ENCODE measurements around the gene PCDHB2. TPM values are rescaled to one million over a fixed set of nuclear protein-coding genes. Genes with fewer than 3 reads are reported as not detected.
"Not testable (repeated sequence)": the region's sequence is repeated elsewhere in the genome, so short reads cannot be mapped to it uniquely, and the experiment has no call there.

The PCDHB2 gene
- polyA plus RNA-seq, 1 experiment: 0.99 TPM

DNA sequence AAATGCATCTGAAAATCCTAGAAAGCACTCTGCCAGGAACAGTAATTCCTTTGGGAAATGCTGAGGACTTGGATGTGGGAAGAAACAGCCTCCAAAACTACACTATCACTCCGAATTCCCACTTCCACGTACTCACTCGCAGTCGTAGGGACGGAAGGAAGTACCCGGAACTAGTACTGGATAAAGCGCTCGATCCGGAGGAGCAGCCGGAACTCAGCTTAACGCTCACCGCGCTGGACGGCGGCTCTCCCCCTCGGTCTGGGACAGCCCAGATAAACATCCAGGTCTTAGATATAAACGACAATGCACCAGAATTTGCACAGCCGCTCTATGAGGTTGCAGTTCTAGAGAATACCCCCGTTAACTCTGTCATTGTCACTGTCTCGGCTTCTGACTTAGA, 6.6 kb downstream of the PCDHB2 start:
- TF ChIP-seq CTCF (IDR thresholded peaks at IDR 0.05; ENCODE audit: insufficient read depth, low read depth, low read length): no peak
- Histone ChIP-seq H3K27me3 (ENCODE audit: control insufficient read depth, insufficient read depth, low read length) (no peaks in the 10 kb centered on the region), H3K4me3 (ENCODE audit: low read depth, low read length) (peak overlapping the region; percentile 6), H3K36me3 (ENCODE audit: control insufficient read depth, insufficient read depth, low read length) (no peaks in the 10 kb centered on the region)
- POLR2A ChIA-PET: no interaction called here
- CTCF ChIA-PET: interaction anchor here (0.8 kb wide), 1 partner anchor 225 kb away, joined by 3 read pairs; no protein-coding TSS in a partner anchor
- DNase-seq (ENCODE audit: low read depth): no peak

DNA sequence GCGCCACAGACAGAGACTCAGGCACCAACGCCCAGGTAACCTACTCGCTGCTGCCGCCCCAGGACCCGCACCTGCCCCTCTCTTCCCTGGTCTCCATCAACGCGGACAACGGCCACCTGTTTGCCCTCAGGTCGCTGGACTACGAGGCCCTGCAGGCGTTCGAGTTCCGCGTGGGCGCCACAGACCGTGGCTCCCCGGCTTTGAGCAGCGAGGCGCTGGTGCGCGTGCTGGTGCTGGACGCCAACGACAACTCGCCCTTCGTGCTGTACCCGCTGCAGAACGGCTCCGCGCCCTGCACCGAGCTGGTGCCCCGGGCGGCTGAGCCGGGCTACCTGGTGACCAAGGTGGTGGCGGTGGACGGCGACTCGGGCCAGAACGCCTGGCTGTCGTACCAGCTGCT, 7.7 kb downstream of the PCDHB2 start:
- H3K36me3 ChIP-seq (ENCODE audit: control insufficient read depth, insufficient read depth, low read length); H3K4me3 ChIP-seq (ENCODE audit: low read depth, low read length); DNase-seq (ENCODE audit: low read depth); CTCF ChIA-PET; H3K27me3 ChIP-seq (ENCODE audit: control insufficient read depth, insufficient read depth, low read length); POLR2A ChIA-PET: not testable (repeated sequence)

DNA sequence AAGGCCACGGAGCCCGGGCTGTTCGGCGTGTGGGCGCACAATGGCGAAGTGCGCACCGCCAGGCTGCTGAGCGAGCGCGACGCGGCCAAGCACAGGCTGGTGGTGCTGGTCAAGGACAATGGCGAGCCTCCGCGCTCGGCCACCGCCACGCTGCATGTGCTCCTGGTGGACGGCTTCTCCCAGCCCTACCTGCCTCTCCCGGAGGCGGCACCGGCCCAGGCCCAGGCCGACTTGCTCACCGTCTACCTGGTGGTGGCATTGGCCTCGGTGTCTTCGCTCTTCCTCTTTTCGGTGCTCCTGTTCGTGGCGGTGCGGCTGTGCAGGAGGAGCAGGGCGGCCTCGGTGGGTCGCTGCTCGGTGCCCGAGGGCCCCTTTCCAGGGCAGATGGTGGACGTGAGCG, 8.1 kb downstream of the PCDHB2 start:
- CTCF ChIA-PET: not testable (repeated sequence)

GRCh38 chr5:141105350-141105749, 10.9 kb downstream of the PCDHB2 start:
- Histone ChIP-seq H3K27me3 (ENCODE audit: control insufficient read depth, insufficient read depth, low read length) (no peaks in the 10 kb centered on the region), H3K36me3 (ENCODE audit: control insufficient read depth, insufficient read depth, low read length) (no peaks in the 10 kb centered on the region), H3K4me3 (ENCODE audit: low read depth, low read length) (no peak overlapping the region)
- ChIA-PET CTCF (no interaction called here), POLR2A (no interaction called here)
- TF ChIP-seq CTCF (IDR thresholded peaks at IDR 0.05; ENCODE audit: insufficient read depth, low read depth, low read length): no peak
- no peak for DNase-seq (ENCODE audit: low read depth)

More for the DNA sequence above, 8.1 kb downstream of the PCDHB2 start:
- H3K36me3 ChIP-seq (ENCODE audit: control insufficient read depth, insufficient read depth, low read length); POLR2A ChIA-PET; H3K27me3 ChIP-seq (ENCODE audit: control insufficient read depth, insufficient read depth, low read length); DNase-seq (ENCODE audit: low read depth); H3K4me3 ChIP-seq (ENCODE audit: low read depth, low read length): not testable (repeated sequence)

DNA sequence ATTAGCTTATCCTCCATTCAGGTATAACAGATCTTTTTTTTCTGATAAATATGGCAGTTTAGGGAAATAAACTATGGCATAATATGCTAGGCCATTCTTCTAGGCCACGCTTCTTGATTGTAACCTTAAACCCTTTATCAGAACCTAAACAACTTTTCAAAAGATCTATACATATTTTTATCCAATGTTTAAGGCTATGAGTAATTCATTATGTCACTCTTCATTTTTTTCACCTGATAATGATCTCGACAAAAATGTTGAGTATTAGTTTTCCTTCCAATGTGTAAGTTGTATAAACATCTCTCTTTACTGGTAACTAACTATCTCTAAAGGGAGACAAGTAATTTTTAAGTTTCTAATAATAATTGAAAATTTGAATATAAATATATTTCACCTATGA, 24.8 kb downstream of the PCDHB2 start:
- H3K4me3 ChIP-seq (ENCODE audit: low read depth, low read length): no peak overlapping the region
- TF ChIP-seq CTCF (IDR thresholded peaks at IDR 0.05; ENCODE audit: insufficient read depth, low read depth, low read length): no peak
- ChIA-PET CTCF (no interaction called here), POLR2A (no interaction called here)
- H3K36me3 ChIP-seq (ENCODE audit: control insufficient read depth, insufficient read depth, low read length): no peaks in the 10 kb centered on the region
- DNase-seq (ENCODE audit: low read depth): no peak
- no peaks in the 10 kb centered on the region; the same call in 1 of the 2 replicates for H3K27me3 ChIP-seq (ENCODE audit: control insufficient read depth, insufficient read depth, low read length)

DNA sequence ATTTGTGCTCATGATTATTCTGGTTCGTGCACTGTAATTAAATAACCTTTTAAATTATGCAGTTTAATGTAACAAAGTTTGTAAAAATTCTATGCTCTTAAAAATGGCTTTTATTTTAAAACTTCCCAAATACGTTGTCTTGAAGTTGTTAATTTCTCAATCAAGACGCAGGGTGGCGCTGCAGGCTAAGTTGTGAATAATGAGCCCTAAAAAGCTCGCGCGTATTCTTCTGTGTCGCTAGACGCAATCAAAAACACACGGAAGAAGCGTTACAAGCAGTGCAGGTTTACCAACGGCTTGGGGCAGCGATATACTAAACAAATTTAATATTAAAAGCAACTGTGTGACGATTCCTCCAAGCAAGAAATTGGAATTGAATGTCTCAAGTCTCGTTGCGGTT, 27.1 kb downstream of the PCDHB2 start, which contains the start of gene PCDHB4:
Gene PCDHB4, plus strand, starts transcription at position 256 of the 400 bp plus-strand sequence. CDS start 181 bp downstream, outside the sequence.
- H3K36me3 ChIP-seq (ENCODE audit: control insufficient read depth, insufficient read depth, low read length): no peaks in the 10 kb centered on the region
- no peak within 1 kb of the TSS for H3K4me3 ChIP-seq (ENCODE audit: low read depth, low read length)
- H3K27me3 ChIP-seq (ENCODE audit: control insufficient read depth, insufficient read depth, low read length): no peaks in the 10 kb centered on the region; the same call in 1 of the 2 replicates
- ChIA-PET CTCF (no interaction called here), POLR2A (no interaction called here)
- no peak for TF ChIP-seq CTCF (IDR thresholded peaks at IDR 0.05; ENCODE audit: insufficient read depth, low read depth, low read length)
- DNase-seq (ENCODE audit: low read depth): no peak
